ENCODE measurements around the gene ERC2. TPM values are rescaled to one million over a fixed set of nuclear protein-coding genes. Genes with fewer than 3 reads are reported as not detected.

ERC2 gene
- polyA plus RNA-seq, 3 donors, result not detected

- H3K4me1 ChIP-seq (ENCODE audit: control insufficient read depth in 1 of 2, insufficient read depth in 2 of 2, low read length in 2 of 2), result no peaks in the 10 kb centered on the region
- H3K4me3 ChIP-seq (replicated peaks in 1 of 3; ENCODE audit: low read depth in 2 of 3, low read length in 3 of 3), result no peak overlapping the region
- no peaks in the 10 kb centered on the region for H3K9me3 ChIP-seq (replicated peaks in 1 of 2; ENCODE audit: control insufficient read depth in 1 of 2, insufficient read depth in 1 of 2, low read length in 2 of 2)
- Mint-ChIP-seq H3K27me3 (ENCODE audit: low read depth in 3 of 3) (peaks cover 6 to 9% (median 9%) of the 10 kb centered on the region in 3 donors), H3K4me3 (no peak overlapping the region), H3K27ac (no peak overlapping the region), H3K36me3 (no peaks in the 10 kb centered on the region), H3K9me3 (no peaks in the 10 kb centered on the region), H3K4me1 (no peaks in the 10 kb centered on the region)
- no peaks in the 10 kb centered on the region for H3K79me2 ChIP-seq (ENCODE audit: insufficient read depth, low read length)
- 83% methylated on average over 1 of the region's 1 CpG for WGBS (ENCODE audit: insufficient coverage)
- no peaks in the 10 kb centered on the region for H3K36me3 ChIP-seq (replicated peaks in 1 of 2; ENCODE audit: control insufficient read depth in 1 of 2, insufficient read depth in 2 of 2, low read length in 2 of 2)
- H4K20me1 ChIP-seq (ENCODE audit: insufficient read depth, low read length), result no peaks in the 10 kb centered on the region
- no peaks in the 10 kb centered on the region for H3K27me3 ChIP-seq (ENCODE audit: control insufficient read depth in 2 of 2, insufficient read depth in 2 of 2, low read length in 2 of 2)
- H3K27ac ChIP-seq (ENCODE audit: low read depth in 1 of 2, low read length in 2 of 2), result no peak overlapping the region
- intact Hi-C loops (cut with micrococcal nuclease), result no loop called here
- no peak for DNase-seq
- H3K9ac ChIP-seq (ENCODE audit: insufficient read depth, low read length, poor library complexity, severe bottlenecking), result no peak overlapping the region
- no peak overlapping the region for H2AFZ ChIP-seq (ENCODE audit: insufficient read depth, low read depth, low read length, poor library complexity, severe bottlenecking)
- TF ChIP-seq CTCF (IDR thresholded peaks at IDR 0.05), result no peak
- no peak overlapping the region for H3K4me2 ChIP-seq (replicated peaks; ENCODE audit: extremely low read depth, low read length, poor library complexity, severe bottlenecking)
Measured at GRCh38 chr3:56456117-56456516, 12.2 kb downstream of the ERC2 start.

GRCh38 chr3:56453011-56453410, 15.3 kb downstream of the ERC2 start:
- Histone ChIP-seq H3K4me1 (ENCODE audit: control insufficient read depth in 1 of 2, insufficient read depth in 2 of 2, low read length in 2 of 2) (no peaks in the 10 kb centered on the region), H3K4me2 (replicated peaks; ENCODE audit: extremely low read depth, low read length, poor library complexity, severe bottlenecking) (no peak overlapping the region), H3K79me2 (ENCODE audit: insufficient read depth, low read length) (no peaks in the 10 kb centered on the region), H3K4me3 (replicated peaks in 1 of 3; ENCODE audit: low read depth in 2 of 3, low read length in 3 of 3) (no peak overlapping the region), H3K27me3 (ENCODE audit: control insufficient read depth in 2 of 2, insufficient read depth in 2 of 2, low read length in 2 of 2) (no peaks in the 10 kb centered on the region), H3K9ac (ENCODE audit: insufficient read depth, low read length, poor library complexity, severe bottlenecking) (no peak overlapping the region), H3K27ac (ENCODE audit: low read depth in 1 of 2, low read length in 2 of 2) (no peak overlapping the region), H3K36me3 (replicated peaks in 1 of 2; ENCODE audit: control insufficient read depth in 1 of 2, insufficient read depth in 2 of 2, low read length in 2 of 2) (no peaks in the 10 kb centered on the region), H4K20me1 (ENCODE audit: insufficient read depth, low read length) (no peaks in the 10 kb centered on the region), H3K9me3 (replicated peaks in 1 of 2; ENCODE audit: control insufficient read depth in 1 of 2, insufficient read depth in 1 of 2, low read length in 2 of 2) (no peaks in the 10 kb centered on the region), H2AFZ (ENCODE audit: insufficient read depth, low read depth, low read length, poor library complexity, severe bottlenecking) (no peak overlapping the region)
- Mint-ChIP-seq H3K4me1 (no peaks in the 10 kb centered on the region), H3K36me3 (no peaks in the 10 kb centered on the region), H3K27me3 (ENCODE audit: low read depth in 3 of 3) (peaks cover 0 to 7% (median 4%) of the 10 kb centered on the region in 3 donors), H3K27ac (no peak overlapping the region), H3K9me3 (no peaks in the 10 kb centered on the region), H3K4me3 (no peak overlapping the region)
- intact Hi-C loops (cut with micrococcal nuclease), result no loop called here
- no peak for TF ChIP-seq CTCF (IDR thresholded peaks at IDR 0.05)
- no CpG with 5 or more reads among the region's 1 CpG for WGBS (ENCODE audit: insufficient coverage)
- no peak for DNase-seq

All from CD14-positive monocyte (primary cell).